Mucosa of gallbladder (tissue), 1 donor: ENCODE measurements around the gene BCO2. TPM values are rescaled to one million over a fixed set of nuclear protein-coding genes. Genes with fewer than 3 reads are reported as not detected.

Experiments used
- DNase-seq: peaks from one replicate; pipeline ENCODE4 v3.0.0-alpha.2; 2020; ENCODE audit warnings: low spot score
- total RNA-seq: library from RNA; stranded (reverse); gene quantifications from one replicate; pipeline ENCODE4 v1.2.1, GENCODE V29; 2021
- donor health status: DM: no; HTN: no; CAD: no.

Gene BCO2
- total RNA-seq, 1 donor from 2014 or later: 27.2 TPM

- no peak for DNase-seq
These were observed 41.3 kb downstream of the BCO2 start for GRCh38 chr11:112216561-112217105.

- DNase-seq: peak; percentile 62
These were observed 44.3 kb downstream of the BCO2 start for GRCh38 chr11:112219476-112220232.

GRCh38 chr11:112221274-112221835, 46.0 kb downstream of the BCO2 start:
- DNase-seq: no peak

- DNase-seq: no peak
These were observed 47.0 kb downstream of the BCO2 start for GRCh38 chr11:112222303-112222702.

GRCh38 chr11:112223121-112223520, 47.8 kb downstream of the BCO2 start:
- DNase-seq: no peak

- no peak for DNase-seq
These were observed 48.6 kb downstream of the BCO2 start for GRCh38 chr11:112223754-112224532.

GRCh38 chr11:112225753-112226061, 50.4 kb downstream of the BCO2 start:
- peak; percentile 24 for DNase-seq

GRCh38 chr11:112226062-112226830, 50.9 kb downstream of the BCO2 start, which contains the start of gene PTS:
TSS of gene PTS (plus strand) at chr11:112226428. CDS start at chr11:112226444, 16 bp downstream.
- DNase-seq: peak; percentile 87

- DNase-seq: no peak
These were observed 51.6 kb downstream of the BCO2 start for GRCh38 chr11:112226831-112227401.

GRCh38 chr11:112227471-112227870, 52.2 kb downstream of the BCO2 start:
- DNase-seq: no peak

GRCh38 chr11:112228706-112229105, 53.4 kb downstream of the BCO2 start:
- no peak for DNase-seq

- DNase-seq: no peak
These were observed 53.8 kb downstream of the BCO2 start for GRCh38 chr11:112229159-112229558.

GRCh38 chr11:112229746-112230433, 54.6 kb downstream of the BCO2 start:
- no peak for DNase-seq

GRCh38 chr11:112231952-112232351, 56.6 kb downstream of the BCO2 start:
- no peak for DNase-seq

- no peak for DNase-seq
These were observed 60.6 kb downstream of the BCO2 start for GRCh38 chr11:112235750-112236390.

GRCh38 chr11:112237451-112237850, 62.1 kb downstream of the BCO2 start:
- no peak for DNase-seq

- no peak for DNase-seq
These were observed 62.7 kb downstream of the BCO2 start for GRCh38 chr11:112238041-112238440.

GRCh38 chr11:112241486-112241885, 66.2 kb downstream of the BCO2 start:
- no peak for DNase-seq

GRCh38 chr11:112247201-112247600, 71.9 kb downstream of the BCO2 start:
- no peak for DNase-seq

- no peak for DNase-seq
These were observed 72.9 kb downstream of the BCO2 start for GRCh38 chr11:112248201-112248600.
